H1 (cell line): ENCODE data around the gene BCL2. TPM values are rescaled to one million over a fixed set of nuclear protein-coding genes. Genes with fewer than 3 reads are reported as not detected.

Experiments used
- BACH1 ChIP-seq: IDR thresholded peaks from 2 replicates; pipeline ENCODE4 v1.6.1; 2012; ENCODE audit warnings: low read length, improper control_type of control experiment
- CHD2 ChIP-seq: IDR thresholded peaks from 2 replicates; pipeline ENCODE4 v1.6.1; 2012; ENCODE audit warnings: low read length, improper control_type of control experiment
- KDM1A ChIP-seq: fragments of 200-600, 300-600 bp; sonication (generic); IDR thresholded peaks from 2 replicates; pipeline ENCODE4 v1.7.1; 2016; ENCODE audit warnings: mild to moderate bottlenecking, low read length, borderline replicate concordance
- NANOG ChIP-seq: IDR thresholded peaks from 2 replicates; pipeline ENCODE4 v1.6.1; 2011; ENCODE audit warnings: low read length, low read depth, mild to moderate bottlenecking, inconsistent platforms; ENCODE audit not compliant: insufficient read depth, poor library complexity, severe bottlenecking
- SIRT6 ChIP-seq: IDR thresholded peaks from one replicate; pipeline ENCODE4 v1.7.1; 2012; ENCODE audit warnings: low read length, inconsistent platforms
- SP2 ChIP-seq: IDR thresholded peaks from 2 replicates; pipeline ENCODE4 v1.6.1; 2012; ENCODE audit warnings: mild to moderate bottlenecking, low read length, inconsistent platforms
- polyA plus RNA-seq, 7 experiments: library from polyadenylated mRNA; depleted of rRNA in 3 of 7; stranded (reverse) in 5 of 7; unstranded in 2 of 7; fragments of >200 nt in 5 of 7; fragments of 200-250 nt in 2 of 7; gene quantifications; 1 replicate in 5 of 7; 2 replicates in 1 of 7; 4 replicates in 1 of 7; pipeline versions ENCODE4 v1.2.1 to v1.2.3, GENCODE V29; 2011 to 2013; ENCODE audit warnings: missing spikeins in 2 of 7, mixed read lengths in 2 of 7
- total RNA-seq: library from RNA; stranded (reverse); fragmentation: NEBNext Ultra II Directional; extraction: Animal tissue kit (Norgen Biotek cat#: 25700); gene quantifications from 2 replicates; pipeline ENCODE4 v1.2.1, GENCODE V29; 2021
- TF ChIP-seq, protein P1 (sequence below): IDR thresholded peaks from 2 replicates; pipeline ENCODE4 v1.6.1; 2012; ENCODE audit warnings: low read length, inconsistent platforms

Gene BCL2
- total and polyA plus RNA-seq, 2 of the 8 experiments (the other 6 are each of a cell fraction or from before 2014, with no cell fraction given), result 0.59 to 4.5 TPM

GRCh38 chr18:63079114-63079513 is 240.5 kb downstream of the BCL2 start (continued):
- TF ChIP-seq SIRT6, result no peak
- no peak for TF ChIP-seq CHD2
- TF ChIP-seq, protein P1, sequence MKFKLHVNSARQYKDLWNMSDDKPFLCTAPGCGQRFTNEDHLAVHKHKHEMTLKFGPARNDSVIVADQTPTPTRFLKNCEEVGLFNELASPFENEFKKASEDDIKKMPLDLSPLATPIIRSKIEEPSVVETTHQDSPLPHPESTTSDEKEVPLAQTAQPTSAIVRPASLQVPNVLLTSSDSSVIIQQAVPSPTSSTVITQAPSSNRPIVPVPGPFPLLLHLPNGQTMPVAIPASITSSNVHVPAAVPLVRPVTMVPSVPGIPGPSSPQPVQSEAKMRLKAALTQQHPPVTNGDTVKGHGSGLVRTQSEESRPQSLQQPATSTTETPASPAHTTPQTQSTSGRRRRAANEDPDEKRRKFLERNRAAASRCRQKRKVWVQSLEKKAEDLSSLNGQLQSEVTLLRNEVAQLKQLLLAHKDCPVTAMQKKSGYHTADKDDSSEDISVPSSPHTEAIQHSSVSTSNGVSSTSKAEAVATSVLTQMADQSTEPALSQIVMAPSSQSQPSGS, result no peak
- no peak for TF ChIP-seq SP2
- TF ChIP-seq BACH1, result no peak
- TF ChIP-seq NANOG, result no peak
- no peak for TF ChIP-seq KDM1A
